Prostate gland (tissue), 2 donors: ENCODE data around the gene LRRC8B. TPM values are rescaled to one million over a fixed set of nuclear protein-coding genes. Genes with fewer than 3 reads are reported as not detected.
"Not testable (repeated sequence)": the region's sequence is repeated elsewhere in the genome, so short reads cannot be mapped to it uniquely, and the experiment has no call there.

Experiments used
- DNase-seq: peaks from one replicate; pipeline ENCODE4 v3.0.0-alpha.2; 2019; ENCODE audit warnings: low spot score
- H3K27ac ChIP-seq, 2 donors: fragments of 200-600 bp; sonication (generic); 2 replicates each; pipeline ENCODE4 v1.5.1; 2017 to 2019
- H3K27me3 ChIP-seq: fragments of 200-600 bp; sonication (generic); replicated peaks from 2 replicates; pipeline ENCODE4 v1.5.1; 2019; ENCODE audit not compliant: insufficient read depth
- H3K36me3 ChIP-seq, 2 donors: fragments of 200-600 bp; sonication (generic); 1 replicate in 1 of 2; 2 replicates in 1 of 2; pipeline versions ENCODE4 v1.5.1 to v1.8.1; 2017 to 2019
- H3K4me1 ChIP-seq: fragments of 200-600 bp; sonication (generic); replicated peaks from 2 replicates; pipeline ENCODE4 v1.5.1; 2019
- H3K4me3 ChIP-seq, 2 donors: fragments of 200-600 bp; sonication (generic); 2 replicates each; pipeline ENCODE4 v1.5.1; 2017 to 2019
- H3K9me3 ChIP-seq: fragments of 200-600 bp; sonication (generic); 2 replicates; pipeline ENCODE4 v1.5.1; 2017
- CTCF ChIP-seq, 4 experiments: fragments of 200-600 bp in 2 of 4; fragments of 450-650 bp in 2 of 4; sonication (generic) in 2 of 4; IDR thresholded peaks; 1 replicate in 3 of 4; 2 replicates in 1 of 4; pipeline ENCODE4 v1.5.1; 2016 to 2019; ENCODE audit warnings: antibody characterized with exemption in 4 of 4, mild to moderate bottlenecking in 2 of 4, moderate library complexity in 2 of 4
- POLR2A ChIP-seq: fragments of 450-650 bp; IDR thresholded peaks from one replicate; pipeline ENCODE4 v1.6.1; 2016; ENCODE audit warnings: antibody characterized with exemption, mild to moderate bottlenecking
- POLR2AphosphoS5 ChIP-seq: sonication (generic); formaldehyde crosslinking; IDR thresholded peaks from one replicate; pipeline ENCODE4 v1.6.1; 2017; ENCODE audit warnings: antibody characterized with exemption
- WGBS: methylation state at CpG from one replicate; pipeline ENCODE4 v1.1.5; 2018; 5-methylcytosine and 5-hydroxymethylcytosine counted together
- intact Hi-C: fragments of 100-400 bp; cut with DNase I; formaldehyde crosslinking; loops from one replicate; pipeline ENCODE4 v1.14.2; 2022
- total RNA-seq, 2 donors: library from RNA; depleted of rRNA; stranded (reverse); fragments of >200 nt; gene quantifications; one replicate each; pipeline ENCODE4 v1.1.0, GENCODE V29; 2016

LRRC8B gene
- total RNA-seq, 2 donors from 2014 or later, result 13.9 to 25.6 TPM

GRCh38 chr1:89588480-89588879 is 63.9 kb downstream of the LRRC8B start:
- WGBS, result 92% methylated on average over 1 of the region's 1 CpG
- intact Hi-C loops, result no loop called here
- TF ChIP-seq POLR2AphosphoS5, result no peak
- no peak for TF ChIP-seq POLR2A
- no peak for TF ChIP-seq CTCF (IDR thresholded peaks at IDR 0.05)
- no peak for DNase-seq
- no peaks in the 10 kb centered on the region for H3K9me3 ChIP-seq
- H3K27ac ChIP-seq, result no peak overlapping the region
- no peak overlapping the region for H3K4me3 ChIP-seq
- no peaks in the 10 kb centered on the region for H3K27me3 ChIP-seq
- H3K36me3 ChIP-seq, result no peaks in the 10 kb centered on the region
- H3K4me1 ChIP-seq, result no peaks in the 10 kb centered on the region

- intact Hi-C loops, result no loop called here
- TF ChIP-seq CTCF (IDR thresholded peaks at IDR 0.05), result no peak
- TF ChIP-seq POLR2AphosphoS5, result no peak
- TF ChIP-seq POLR2A, result no peak
- no peaks in the 10 kb centered on the region for H3K9me3 ChIP-seq
- no peak overlapping the region for H3K4me3 ChIP-seq
- H3K36me3 ChIP-seq, result no peaks in the 10 kb centered on the region
- H3K27me3 ChIP-seq, result no peaks in the 10 kb centered on the region
- no peaks in the 10 kb centered on the region for H3K4me1 ChIP-seq
- H3K27ac ChIP-seq, result no peak overlapping the region
- 89% methylated on average over 1 of the region's 1 CpG for WGBS
- no peak for DNase-seq
These were observed 64.9 kb downstream of the LRRC8B start for GRCh38 chr1:89589515-89589914.

GRCh38 chr1:89590341-89591080 is 65.9 kb downstream of the LRRC8B start:
- no peaks in the 10 kb centered on the region for H3K36me3 ChIP-seq
- no peaks in the 10 kb centered on the region for H3K4me1 ChIP-seq
- 85% methylated on average over 6 of the region's 6 CpGs for WGBS
- no peak overlapping the region for H3K4me3 ChIP-seq
- intact Hi-C loops, result no loop called here
- TF ChIP-seq POLR2AphosphoS5, result no peak
- TF ChIP-seq CTCF (IDR thresholded peaks at IDR 0.05), result no peak
- TF ChIP-seq POLR2A, result no peak
- no peak overlapping the region for H3K27ac ChIP-seq
- no peaks in the 10 kb centered on the region for H3K9me3 ChIP-seq
- H3K27me3 ChIP-seq, result no peaks in the 10 kb centered on the region
- DNase-seq, result no peak

GRCh38 chr1:89592861-89593302 is 68.3 kb downstream of the LRRC8B start:
- H3K27me3 ChIP-seq, H3K4me3 ChIP-seq, intact Hi-C loops, H3K9me3 ChIP-seq, H3K36me3 ChIP-seq, H3K4me1 ChIP-seq: not testable (repeated sequence)
- peak overlapping the region in 1 of 2 donors; percentile 19 for H3K27ac ChIP-seq
- peak; percentile 53 for DNase-seq
- TF ChIP-seq POLR2AphosphoS5, result peak; percentile 68
- 67% methylated on average over 13 of the region's 13 CpGs for WGBS

GRCh38 chr1:89594096-89594740 is 69.6 kb downstream of the LRRC8B start:
- Histone ChIP-seq H3K27me3 (no peaks in the 10 kb centered on the region), H3K9me3 (no peaks in the 10 kb centered on the region), H3K36me3 (no peaks in the 10 kb centered on the region), H3K4me1 (no peaks in the 10 kb centered on the region), H3K4me3 (no peak overlapping the region), H3K27ac (no peak overlapping the region)
- 91% methylated on average over 4 of the region's 4 CpGs for WGBS
- no peak for DNase-seq
- no peak for TF ChIP-seq CTCF (IDR thresholded peaks at IDR 0.05)
- TF ChIP-seq POLR2A, result no peak
- TF ChIP-seq POLR2AphosphoS5, result no peak
- intact Hi-C loops, result no loop called here
